Left kidney (tissue), 2 donors: ENCODE measurements around the gene ING4. TPM values are rescaled to one million over a fixed set of nuclear protein-coding genes. Genes with fewer than 3 reads are reported as not detected.

Source experiments
- DNase-seq: peaks from one replicate; pipeline ENCODE4 v3.0.0-alpha.2; 2013
- polyA plus RNA-seq: library from polyadenylated mRNA; unstranded; fragments of 120-200 nt; gene quantifications from one replicate; pipeline ENCODE4 v1.2.1, GENCODE V29; 2013; ENCODE audit not compliant: insufficient read length

Gene ING4
- polyA plus RNA-seq, 1 donor, result 109 TPM

DNA sequence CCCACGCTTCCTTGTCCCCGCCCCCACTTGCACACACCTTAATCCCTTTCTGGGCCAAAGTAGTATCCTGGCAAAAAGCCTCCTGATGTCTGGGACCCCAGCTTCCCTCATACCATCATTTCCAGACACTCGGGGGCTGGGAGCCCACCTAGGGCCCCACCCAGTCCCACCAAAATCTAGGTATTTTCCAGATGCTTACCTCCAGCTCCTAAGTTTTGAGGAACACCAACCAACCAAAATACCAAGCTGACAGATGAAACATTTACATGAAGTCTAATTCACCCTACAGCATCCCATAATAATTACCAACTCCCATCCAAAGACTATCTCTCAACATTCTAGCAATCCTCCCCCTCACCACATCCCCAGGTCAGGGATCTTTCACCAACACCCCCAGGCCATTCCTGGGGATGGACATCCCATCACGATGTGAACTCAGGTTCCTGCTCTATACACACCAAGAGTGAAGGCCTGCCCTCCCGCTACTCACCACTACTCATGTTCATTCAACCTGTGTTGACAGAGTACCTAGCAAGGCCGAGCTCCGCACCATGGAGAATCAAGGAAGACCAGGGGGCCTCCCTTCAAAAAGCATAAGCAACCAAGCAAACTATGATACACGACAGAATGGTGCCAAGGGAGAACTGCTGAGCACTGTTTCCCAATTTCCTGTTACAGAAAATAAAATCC, 54.2 kb downstream of the ING4 start:
- no peak for DNase-seq

DNA sequence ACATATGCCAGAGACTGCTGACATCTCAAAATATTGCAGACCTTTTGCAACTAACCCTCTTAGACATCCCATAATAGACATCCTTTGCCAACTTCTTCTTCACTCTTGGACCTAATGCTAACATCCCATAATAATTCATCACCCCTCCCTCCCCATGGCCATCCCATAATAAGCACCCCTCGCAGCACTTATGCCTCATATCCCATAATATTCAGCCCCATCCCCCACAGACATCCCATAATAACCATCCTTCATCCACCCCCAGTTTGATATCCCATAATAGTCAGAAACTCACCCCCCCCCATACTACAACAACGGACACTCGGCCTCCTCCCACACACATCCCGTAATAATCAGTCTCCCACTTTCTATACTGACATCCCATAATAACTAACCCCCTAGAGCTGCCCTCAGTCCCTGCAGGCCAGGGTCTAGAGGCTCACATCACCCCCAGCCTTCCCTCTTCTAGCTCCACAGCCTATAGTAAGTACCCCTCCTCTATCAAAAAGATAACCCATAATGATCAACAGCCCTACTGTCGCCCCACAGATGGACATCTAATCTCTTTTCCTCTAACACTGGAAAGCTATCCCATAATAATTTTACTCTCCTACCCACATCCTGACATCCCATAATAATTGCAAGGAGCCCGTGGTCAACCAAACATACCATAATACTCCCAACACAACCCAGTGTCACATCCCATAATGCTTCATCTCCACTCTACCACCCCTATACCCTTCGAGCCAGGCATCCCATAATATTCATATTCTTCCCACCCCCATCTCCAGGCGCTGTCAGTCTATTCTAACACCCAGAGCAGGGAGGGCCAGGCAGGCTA, 54.9 kb downstream of the ING4 start:
- peak; percentile 76 for DNase-seq

DNA sequence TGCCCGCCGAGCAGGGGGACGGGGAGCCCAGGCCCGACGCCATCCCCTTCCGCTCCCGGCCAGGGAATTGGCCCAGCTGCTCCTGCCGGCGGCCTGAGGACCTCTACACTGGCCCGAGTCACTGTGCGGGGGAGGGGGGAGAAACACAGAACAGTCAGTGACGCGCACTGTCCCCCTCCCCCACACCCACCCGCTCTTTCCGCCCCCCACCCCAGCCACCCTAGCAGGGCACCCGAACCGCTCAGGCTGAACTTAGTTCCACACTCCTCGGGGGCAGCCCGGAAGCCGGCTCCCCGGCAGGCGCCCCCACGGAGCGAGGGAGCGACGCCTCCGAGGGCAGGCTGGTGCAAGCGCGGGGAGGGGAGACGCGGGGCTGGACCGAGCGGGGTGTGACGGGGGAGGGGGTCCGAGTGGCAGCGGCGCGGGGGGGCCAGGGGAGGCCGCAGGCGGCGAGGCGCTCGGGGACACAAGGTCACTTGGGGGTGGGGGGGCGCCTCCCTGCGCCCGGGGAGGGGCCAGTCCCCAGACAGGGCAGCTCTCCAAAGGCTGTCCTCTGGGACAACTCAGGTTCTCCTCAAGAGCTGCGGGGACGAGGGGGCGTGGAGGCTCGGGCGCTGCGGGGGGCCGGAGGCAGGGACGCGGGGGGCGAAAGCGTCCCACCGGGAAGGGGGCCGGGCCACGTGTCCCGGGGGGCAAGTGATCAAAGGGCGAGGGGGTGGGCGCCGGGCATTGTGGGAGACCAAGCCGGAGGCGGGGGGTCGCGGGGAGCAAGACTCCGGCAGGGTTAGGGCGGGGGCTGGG, 56.4 kb downstream of the ING4 start:
- no peak for DNase-seq

DNA sequence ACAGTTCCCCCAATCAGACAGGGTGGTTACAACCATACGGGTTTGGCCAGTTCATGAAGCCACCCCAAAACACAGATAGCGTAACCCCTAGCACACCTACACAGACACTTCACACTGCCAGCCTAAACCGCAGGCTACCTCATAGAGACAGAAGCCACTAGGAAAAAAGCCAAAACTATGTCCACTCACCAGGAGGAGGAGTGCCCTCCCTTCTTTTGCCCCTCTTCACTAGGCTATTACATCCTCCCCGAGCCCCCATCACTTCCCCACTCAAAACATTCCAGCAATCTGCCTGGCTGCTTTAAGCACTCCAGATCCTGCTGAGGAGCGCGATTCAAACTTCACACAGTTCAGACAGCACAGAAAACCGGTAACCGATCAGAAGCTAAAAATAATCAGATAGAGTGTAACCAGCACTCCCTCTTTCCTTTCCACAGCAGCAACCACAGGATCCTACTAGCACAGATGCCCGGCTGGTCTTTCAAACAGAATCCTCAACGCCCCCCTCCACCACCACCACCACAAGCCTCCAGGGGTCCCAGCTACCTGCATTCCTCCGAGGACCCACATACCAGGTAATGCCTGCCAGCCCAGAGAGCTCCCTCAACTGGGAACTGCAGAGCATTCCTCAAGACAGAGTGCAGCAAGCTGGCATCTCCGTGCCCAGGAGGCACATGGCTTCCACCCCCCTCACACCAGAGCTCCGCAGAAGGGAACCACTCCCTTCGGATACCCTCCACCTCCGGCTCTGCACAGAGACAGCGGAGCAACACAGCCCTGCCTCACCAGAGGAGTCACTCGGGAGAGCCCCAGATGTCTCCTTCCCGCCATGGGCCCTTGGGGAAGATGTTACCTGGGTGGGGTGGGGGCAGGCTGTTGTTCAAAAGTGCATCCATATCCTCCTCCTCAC, 57.2 kb downstream of the ING4 start:
- no peak for DNase-seq

DNA sequence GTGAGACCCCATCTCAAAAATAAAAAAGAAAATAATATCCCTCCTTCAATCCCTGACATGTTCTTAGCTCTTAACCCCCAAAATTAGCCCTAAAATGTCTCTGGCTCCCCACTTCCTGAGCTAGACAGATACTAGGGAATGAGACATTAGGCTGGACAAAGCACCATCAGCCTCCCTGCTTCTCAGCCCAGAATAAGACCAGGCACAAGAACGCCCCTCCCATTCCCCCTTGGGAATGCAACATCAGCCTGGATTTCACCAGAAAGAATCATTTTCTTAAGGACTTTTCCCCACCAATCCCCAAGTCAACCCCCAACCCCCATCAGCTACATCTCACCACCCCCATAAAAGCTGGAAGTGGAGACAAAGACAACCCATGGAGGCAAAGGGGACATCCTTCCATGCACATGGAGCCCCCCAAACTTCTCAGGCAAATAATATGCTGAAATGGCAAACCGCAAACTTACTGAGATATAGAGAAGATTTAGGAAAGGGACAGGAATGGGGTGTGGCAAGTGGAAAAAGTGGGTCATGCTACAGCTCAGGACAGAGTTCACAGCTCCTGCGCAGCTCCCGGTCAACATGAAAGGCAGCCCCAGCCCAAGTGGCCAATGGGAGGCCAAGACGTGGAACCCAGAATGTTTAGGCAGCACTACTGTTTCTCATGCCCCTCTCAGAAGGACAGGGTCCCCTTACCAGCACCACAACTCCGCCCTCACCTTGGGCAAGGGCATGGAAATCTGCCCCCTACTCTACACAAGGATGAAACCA, 58.5 kb downstream of the ING4 start:
- DNase-seq, result no peak

DNA sequence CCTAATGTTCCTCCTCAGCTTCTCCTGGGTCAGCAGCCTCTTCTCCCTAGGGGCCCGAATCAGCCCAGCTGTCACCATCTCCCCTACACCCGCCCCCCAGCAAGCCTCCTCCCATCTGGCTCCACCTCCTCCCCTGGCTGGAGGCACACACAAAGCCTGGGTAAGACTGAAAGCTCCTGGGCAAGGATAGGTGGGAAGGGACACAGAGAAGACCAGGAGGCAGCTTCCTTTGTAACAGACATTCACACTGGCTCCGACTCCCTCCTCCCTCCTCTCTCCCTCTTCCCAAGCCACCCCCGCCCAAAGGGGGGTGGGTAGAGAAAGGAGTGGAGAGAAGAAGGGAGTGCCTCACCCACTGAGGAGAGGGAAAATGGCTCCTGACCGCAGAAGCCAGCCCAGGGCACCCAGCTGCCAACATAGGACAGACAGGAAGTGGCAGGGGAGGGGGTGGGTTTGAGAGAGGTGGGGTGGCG, 59.8 kb downstream of the ING4 start:
- no peak for DNase-seq

DNA sequence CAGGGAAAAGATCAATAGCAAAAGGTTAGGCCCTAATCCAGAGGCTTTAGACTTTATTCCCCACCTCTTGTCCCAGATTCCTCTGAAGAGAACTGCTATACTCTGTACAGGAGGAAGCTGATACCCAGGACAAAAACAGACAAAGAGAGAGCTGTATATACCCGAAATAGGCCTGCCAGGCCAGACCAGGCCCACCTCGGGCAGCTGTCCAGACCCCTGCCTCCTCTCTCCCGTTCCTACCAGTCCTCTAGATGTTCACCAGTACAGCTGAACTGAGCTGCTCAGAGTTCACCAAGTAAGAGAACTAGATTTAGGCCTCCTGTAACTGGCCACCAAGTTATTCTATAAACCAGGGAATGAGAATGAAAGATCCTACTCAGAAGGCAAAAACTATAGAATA, 60.4 kb downstream of the ING4 start:
- no peak for DNase-seq

Other genes starting within 250 kb of the ING4 start
- gene CD27, start 218.2 kb downstream of the ING4 start, polyA plus RNA-seq, result 1.2 TPM
- gene TAPBPL, start 211.1 kb downstream of the ING4 start, polyA plus RNA-seq, result 15.4 TPM
- gene VAMP1, start 192.4 kb downstream of the ING4 start, polyA plus RNA-seq, result 13.5 TPM
- gene MRPL51, start 169.9 kb downstream of the ING4 start, polyA plus RNA-seq, result 170 TPM
- gene NCAPD2, start 169.0 kb downstream of the ING4 start, polyA plus RNA-seq, result 83.5 TPM
- 1,959 TPM for gene GAPDH, start 128.6 kb downstream of the ING4 start, polyA plus RNA-seq
- 14.5 TPM for gene IFFO1, start 107.1 kb downstream of the ING4 start, polyA plus RNA-seq
- 33.4 TPM for gene NOP2, start 94.8 kb downstream of the ING4 start, polyA plus RNA-seq
- 328 TPM for gene CHD4, start 55.7 kb downstream of the ING4 start, polyA plus RNA-seq
- 0.91 TPM for gene LPAR5, start 27.2 kb downstream of the ING4 start, polyA plus RNA-seq
- gene ACRBP, start 15.7 kb downstream of the ING4 start, polyA plus RNA-seq, result 6.0 TPM
- 98.0 TPM for gene ZNF384, start 26.3 kb upstream of the ING4 start, polyA plus RNA-seq
- 12.1 TPM for gene PIANP, start 37.7 kb upstream of the ING4 start, polyA plus RNA-seq
- 61.9 TPM for gene COPS7A, start 60.9 kb upstream of the ING4 start, polyA plus RNA-seq
- gene MLF2, start 90.0 kb upstream of the ING4 start, polyA plus RNA-seq, result 187 TPM
- 460 TPM for gene PTMS, start 103.2 kb upstream of the ING4 start, polyA plus RNA-seq
- 1.9 TPM for gene LAG3, start 109.4 kb upstream of the ING4 start, polyA plus RNA-seq
- gene CD4, start 126.4 kb upstream of the ING4 start, polyA plus RNA-seq, result 25.5 TPM
- 25.8 TPM for gene GPR162, start 158.7 kb upstream of the ING4 start, polyA plus RNA-seq
- gene P3H3, start 165.3 kb upstream of the ING4 start, polyA plus RNA-seq, result 29.9 TPM
- gene GNB3, start 177.8 kb upstream of the ING4 start, polyA plus RNA-seq, result 13.3 TPM
- gene CDCA3, start 188.2 kb upstream of the ING4 start, polyA plus RNA-seq, result 42.7 TPM
- 58.3 TPM for gene USP5, start 189.0 kb upstream of the ING4 start, polyA plus RNA-seq
- 515 TPM for gene TPI1, start 204.4 kb upstream of the ING4 start, polyA plus RNA-seq
- 9.2 TPM for gene SPSB2, start 210.2 kb upstream of the ING4 start, polyA plus RNA-seq
- 20.2 TPM for gene LRRC23, start 241.7 kb upstream of the ING4 start, polyA plus RNA-seq